Astrocyte of the hippocampus (primary cell): ENCODE measurements around the gene CACNA1G.
A peak's percentile ranks its signal among the peaks of the same experiment; 100 is the strongest.

Experiments
- DNase-seq: peaks from one replicate; pipeline ENCODE4 v3.0.0; 2011; ENCODE audit warnings: low read depth, low spot score

Gene CACNA1G

GRCh38 chr17:50548831-50549230 is 11.7 kb upstream of the CACNA1G start:
- no peak for DNase-seq

GRCh38 chr17:50549256-50549941 is 11.1 kb upstream of the CACNA1G start:
- no peak for DNase-seq

DNA sequence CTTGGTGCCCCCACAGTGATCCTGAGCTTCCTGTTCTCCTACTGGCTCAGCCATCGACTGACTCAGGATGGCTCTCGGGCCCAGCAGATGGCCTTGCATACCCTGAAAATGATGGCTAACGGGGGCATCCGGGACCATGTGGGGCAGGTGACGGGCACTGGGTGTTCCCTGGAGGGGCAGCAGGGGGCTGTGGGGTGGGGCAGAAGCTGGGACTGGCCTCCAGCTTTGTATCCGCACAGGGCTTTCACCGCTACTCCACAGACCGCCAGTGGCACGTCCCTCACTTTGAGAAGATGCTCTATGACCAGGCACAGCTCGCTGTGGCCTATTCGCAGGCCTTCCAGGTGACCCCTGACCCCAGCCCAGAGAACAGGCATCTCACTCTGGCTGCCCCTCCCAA is 10.5 kb upstream of the CACNA1G start:
- DNase-seq, result no peak

DNA sequence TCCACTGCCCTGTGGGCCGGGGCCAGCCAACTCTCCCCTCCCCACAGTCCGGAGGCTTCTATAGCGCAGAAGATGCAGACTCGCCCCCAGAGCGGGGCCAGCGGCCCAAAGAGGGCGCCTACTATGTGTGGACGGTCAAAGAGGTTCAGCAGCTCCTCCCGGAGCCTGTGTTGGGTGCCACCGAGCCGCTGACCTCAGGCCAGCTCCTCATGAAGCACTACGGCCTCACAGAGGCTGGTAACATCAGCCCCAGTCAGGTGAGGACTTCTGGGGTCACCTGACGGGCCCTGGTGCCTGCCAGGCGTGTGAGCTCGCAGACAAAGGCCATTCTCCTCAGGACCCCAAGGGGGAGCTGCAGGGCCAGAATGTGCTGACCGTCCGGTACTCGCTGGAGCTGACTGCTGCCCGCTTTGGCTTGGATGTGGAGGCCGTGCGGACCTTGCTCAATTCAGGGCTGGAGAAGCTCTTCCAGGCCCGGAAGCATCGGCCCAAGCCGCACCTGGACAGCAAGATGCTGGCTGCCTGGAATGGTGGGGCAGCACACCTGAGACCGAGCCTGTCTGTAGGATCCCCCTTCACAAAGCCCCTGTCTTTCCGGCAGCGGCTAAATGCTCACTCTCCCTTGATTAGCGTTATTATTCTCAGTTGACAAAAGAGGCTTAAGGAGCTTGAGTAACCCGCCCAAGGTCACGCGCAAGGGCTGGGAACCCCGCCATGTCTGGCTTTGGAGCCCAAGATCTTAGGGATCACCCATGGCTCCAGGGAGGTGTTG is 9.7 kb upstream of the CACNA1G start:
- DNase-seq, result peak; percentile 94

DNA sequence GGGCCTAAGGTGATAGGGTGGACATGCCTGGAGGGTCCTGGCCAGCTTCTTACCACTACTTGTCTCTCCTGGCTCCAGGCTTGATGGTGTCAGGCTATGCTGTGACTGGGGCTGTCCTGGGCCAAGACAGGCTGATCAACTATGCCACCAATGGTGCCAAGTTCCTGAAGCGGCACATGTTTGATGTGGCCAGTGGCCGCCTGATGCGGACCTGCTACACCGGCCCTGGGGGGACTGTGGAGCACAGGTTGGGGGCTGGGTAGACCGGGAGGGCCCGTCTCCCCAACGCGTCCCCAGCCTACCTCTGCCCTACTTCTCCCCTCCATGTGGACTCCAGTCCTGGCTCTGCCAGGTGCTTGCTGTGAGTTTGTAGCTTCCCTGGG is 9.1 kb upstream of the CACNA1G start:
- DNase-seq, result no peak

DNA sequence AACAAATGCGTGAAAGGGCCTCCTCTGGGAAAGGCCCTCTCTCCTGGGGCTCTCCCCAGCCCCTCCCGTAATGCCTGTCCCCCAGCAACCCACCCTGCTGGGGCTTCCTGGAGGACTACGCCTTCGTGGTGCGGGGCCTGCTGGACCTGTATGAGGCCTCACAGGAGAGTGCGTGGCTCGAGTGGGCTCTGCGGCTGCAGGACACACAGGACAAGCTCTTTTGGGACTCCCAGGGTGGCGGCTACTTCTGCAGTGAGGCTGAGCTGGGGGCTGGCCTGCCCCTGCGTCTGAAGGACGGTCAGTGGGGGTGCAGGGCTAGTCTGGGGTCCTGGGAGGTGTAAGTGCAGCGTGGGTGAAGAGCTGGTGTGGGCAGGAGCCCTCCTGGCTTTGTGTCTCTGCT is 8.6 kb upstream of the CACNA1G start:
- DNase-seq, result no peak

DNA sequence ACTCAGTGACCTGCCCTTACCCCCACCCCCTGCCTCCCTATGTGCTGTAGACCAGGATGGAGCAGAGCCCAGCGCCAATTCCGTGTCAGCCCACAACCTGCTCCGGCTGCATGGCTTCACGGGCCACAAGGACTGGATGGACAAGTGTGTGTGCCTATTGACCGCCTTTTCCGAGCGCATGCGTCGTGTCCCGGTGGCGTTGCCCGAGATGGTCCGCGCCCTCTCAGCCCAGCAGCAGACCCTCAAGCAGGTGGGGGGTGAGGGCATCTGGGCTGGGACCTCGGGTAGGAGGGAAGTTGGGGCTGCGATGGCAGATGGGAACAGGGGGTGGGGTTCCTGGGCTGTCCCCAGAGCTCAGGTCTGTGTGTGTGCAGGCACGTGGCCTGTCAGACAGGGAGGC is 6.3 kb upstream of the CACNA1G start:
- DNase-seq, result no peak

DNA sequence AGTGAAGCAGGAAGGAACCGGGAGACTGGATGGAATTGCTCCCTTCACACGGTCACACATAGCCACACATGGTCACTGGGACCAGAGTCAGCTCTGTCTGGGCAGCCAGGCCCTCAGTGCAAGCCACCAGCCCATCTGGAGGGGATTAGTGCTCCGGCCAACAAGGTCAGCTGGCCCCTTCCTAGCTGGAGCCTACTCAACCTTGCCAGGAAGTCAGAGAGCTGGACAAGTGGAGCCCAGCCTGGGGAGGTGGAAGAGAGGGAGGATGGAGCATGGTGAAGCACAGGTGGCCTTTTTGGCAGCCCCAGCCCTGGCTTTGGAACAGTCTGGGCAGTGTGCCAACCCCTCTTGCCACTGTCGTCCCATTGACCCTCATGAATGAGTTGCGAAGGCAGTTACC is 3.7 kb upstream of the CACNA1G start:
- no peak for DNase-seq

DNA sequence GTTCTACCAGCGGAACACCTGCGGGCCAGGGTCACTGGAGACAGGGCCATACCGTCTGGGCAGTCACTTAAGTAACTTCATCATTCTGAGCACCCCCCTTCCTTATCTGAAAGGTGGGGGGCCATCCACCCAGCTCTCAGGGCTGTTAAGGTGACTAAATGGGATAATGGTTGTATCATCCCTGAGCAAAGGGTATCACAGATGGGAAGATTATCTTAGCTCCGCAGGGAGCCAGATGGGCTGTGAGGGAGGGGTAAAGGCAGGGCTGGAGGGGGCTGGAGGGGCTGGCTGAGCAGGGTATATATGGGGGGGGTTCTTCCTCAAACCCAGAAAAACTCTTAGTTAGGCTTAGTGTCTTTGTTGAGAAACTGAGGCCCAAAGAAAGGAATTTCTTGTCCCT is 2.9 kb upstream of the CACNA1G start:
- DNase-seq, result no peak

DNA sequence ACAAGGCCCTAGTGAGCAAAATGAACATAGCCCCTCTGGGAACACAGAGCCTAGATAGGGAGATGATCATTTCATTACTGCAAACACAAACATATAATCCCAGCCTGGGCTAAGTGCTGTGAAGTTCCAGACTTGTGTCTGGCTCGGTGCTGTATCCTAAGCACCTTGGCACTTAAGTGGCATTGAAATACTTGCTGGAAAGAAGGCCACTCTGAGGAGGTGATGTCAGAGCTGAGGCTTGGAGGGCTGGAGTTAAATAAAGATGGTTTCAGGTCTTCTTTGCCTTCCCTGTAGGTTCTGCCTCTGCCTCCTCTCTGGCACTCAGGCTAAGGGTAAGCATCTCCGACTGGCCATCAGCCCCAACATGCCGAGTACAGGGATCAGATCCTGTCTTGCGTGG is 2.4 kb upstream of the CACNA1G start:
- no peak for DNase-seq

- no peak for DNase-seq
Observed at GRCh38 chr17:50558581-50558940, 2.0 kb upstream of the CACNA1G start.

GRCh38 chr17:50558941-50559614 is 1.4 kb upstream of the CACNA1G start:
- DNase-seq, result peak; percentile 44

DNA sequence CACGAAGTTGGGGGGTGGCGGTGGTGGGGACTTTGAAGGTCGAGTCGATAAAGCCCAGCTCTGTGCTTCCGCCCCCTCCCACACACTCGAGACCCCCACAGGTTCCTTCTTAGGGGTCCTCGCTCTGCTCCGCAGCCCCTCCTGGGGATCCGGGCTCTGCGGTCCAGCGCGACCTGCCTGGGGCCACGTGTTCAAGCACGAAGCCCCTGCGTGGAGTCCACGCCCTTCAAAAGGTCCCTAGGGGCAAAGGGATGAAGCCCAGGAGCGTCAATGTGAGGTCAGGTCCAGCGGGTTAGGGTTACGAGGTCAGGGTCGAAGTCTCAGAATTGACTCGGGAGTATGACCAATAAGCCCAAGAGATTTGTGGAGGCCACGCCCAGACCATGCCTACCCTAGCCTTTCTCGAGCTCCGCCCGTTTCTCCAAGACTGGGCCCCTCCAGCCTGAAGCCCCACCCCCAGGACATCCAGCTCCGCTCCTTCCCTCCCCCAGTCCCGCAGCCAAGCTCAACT is 786 bp upstream of the CACNA1G start:
- peak; percentile 61 for DNase-seq

- no peak for DNase-seq
Observed at GRCh38 chr17:50560931-50561745, 623 bp downstream of the CACNA1G start.

DNA sequence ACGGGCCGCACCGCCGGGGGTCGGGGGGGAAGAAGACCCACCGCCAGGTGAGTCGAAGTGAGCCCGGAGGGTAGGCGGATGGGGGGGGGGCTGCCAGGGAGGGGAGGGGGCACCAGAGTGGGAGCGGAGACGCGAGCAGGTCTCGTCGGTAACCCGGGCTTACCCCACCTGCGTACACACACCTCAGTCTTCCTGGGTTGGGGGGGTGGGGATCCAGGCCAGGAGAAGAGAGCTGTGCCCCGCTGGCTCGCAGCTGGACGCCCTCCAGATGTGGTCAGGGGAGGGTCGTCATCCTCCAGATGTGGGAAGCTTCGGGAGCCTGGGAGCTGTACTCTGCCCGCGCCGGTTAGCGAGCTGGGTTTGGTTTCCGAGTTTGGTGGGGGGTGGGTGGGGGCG is 1.2 kb downstream of the CACNA1G start:
- DNase-seq, result no peak

GRCh38 chr17:50562242-50563091 is 2.0 kb downstream of the CACNA1G start:
- DNase-seq, result no peak

DNA sequence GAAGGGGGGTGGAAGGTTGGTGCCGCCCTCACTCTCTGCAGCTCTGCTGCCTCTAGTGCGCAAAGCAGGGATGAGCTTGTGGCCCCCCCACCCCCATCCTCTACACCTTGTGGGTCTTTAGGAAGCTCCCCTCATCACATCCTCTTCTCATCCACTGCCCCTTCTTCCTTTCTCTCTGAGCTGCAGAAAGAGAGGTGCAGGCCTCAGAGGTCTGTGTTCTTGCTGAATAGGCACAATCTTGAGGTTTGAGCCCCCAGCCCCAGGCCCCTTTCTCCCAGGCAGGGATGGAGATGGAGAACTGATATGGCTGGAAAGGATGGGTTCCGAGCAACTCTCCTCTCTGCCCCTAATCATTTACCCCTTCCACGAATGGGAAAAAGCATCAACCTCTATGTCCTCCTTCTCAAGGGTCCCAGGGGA is 2.6 kb downstream of the CACNA1G start:
- no peak for DNase-seq

- DNase-seq, result peak; percentile 33
Observed at GRCh38 chr17:50564916-50565315, 4.4 kb downstream of the CACNA1G start.

- peak; percentile 49 for DNase-seq
Observed at GRCh38 chr17:50565402-50566350, 5.2 kb downstream of the CACNA1G start.

DNA sequence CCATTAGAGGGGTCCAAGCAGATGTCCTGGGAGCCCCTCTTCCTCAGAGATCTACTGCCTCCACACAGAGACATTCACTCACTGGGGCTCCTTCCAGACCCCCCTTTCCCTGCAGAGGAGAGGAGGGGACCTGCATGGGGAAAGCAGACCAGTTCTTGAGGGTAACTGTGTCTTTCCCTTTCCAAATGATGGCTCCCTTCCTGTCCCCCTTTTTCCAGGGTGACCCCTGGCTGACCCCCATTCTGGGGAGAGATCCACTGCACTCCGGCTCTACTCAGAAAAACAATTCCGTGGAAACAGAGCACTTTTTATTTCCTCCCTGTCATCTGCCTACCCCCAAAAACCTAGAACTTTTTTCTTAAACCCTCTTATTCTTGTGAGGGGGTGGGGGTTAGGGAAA is 6.4 kb downstream of the CACNA1G start:
- no peak for DNase-seq
